Gastroesophageal sphincter (tissue), 4 donors: Measurements from ENCODE around the gene SH3RF3. TPM values are rescaled to one million over a fixed set of nuclear protein-coding genes. Genes with fewer than 3 reads are reported as not detected.

Experiments used
- ATAC-seq: fragments of 150-250 bp; one replicate; pipeline ENCODE4 v1.9.1; 2016; ENCODE audit warnings: mild to moderate bottlenecking, moderate library complexity
- H3K27ac ChIP-seq, 4 donors: fragments of 200-600 bp; sonication (generic) in 3 of 4; 1 replicate in 3 of 4; 2 replicates in 1 of 4; pipeline ENCODE4 v1.5.1; 2016 to 2019
- H3K27me3 ChIP-seq: fragments of 200-600 bp; sonication (generic); one replicate; pipeline ENCODE4 v1.5.1; 2019
- H3K36me3 ChIP-seq, 2 donors: fragments of 200-600 bp; sonication (generic); one replicate each; pipeline ENCODE4 v1.5.1; 2019; ENCODE audit warnings: control low read depth in 1 of 2
- H3K4me1 ChIP-seq, 3 donors: fragments of 200-600 bp; sonication (generic); 1 replicate in 2 of 3; 2 replicates in 1 of 3; pipeline ENCODE4 v1.5.1; 2016 to 2019; ENCODE audit warnings: control low read depth in 2 of 3
- H3K4me3 ChIP-seq, 2 donors: fragments of 200-600 bp; sonication (generic); one replicate each; pipeline ENCODE4 v1.5.1; 2019; ENCODE audit warnings: mild to moderate bottlenecking in 1 of 2, moderate library complexity in 1 of 2
- H3K9me3 ChIP-seq, 3 donors: fragments of 200-600 bp; sonication (generic); one replicate each; pipeline ENCODE4 v1.5.1; 2017 to 2019; ENCODE audit warnings: control low read depth in 2 of 3
- EP300 ChIP-seq: sonication (generic); formaldehyde crosslinking; IDR thresholded peaks from one replicate; pipeline ENCODE4 v1.6.1; 2017; ENCODE audit warnings: antibody characterized with exemption, mild to moderate bottlenecking
- POLR2A ChIP-seq, 2 donors: fragments of 450-650 bp; IDR thresholded peaks; one replicate each; pipeline ENCODE4 v1.6.1; 2017; ENCODE audit warnings: antibody characterized with exemption in 2 of 2, mild to moderate bottlenecking in 2 of 2, moderate library complexity in 1 of 2
- POLR2AphosphoS5 ChIP-seq: sonication (generic); formaldehyde crosslinking; IDR thresholded peaks from one replicate; pipeline ENCODE4 v1.6.1; 2017; ENCODE audit warnings: antibody characterized with exemption
- WGBS, 2 donors: methylation state at CpG; one replicate each; pipeline ENCODE4 v1.1.5; 2018; ENCODE audit warnings: low coverage in 1 of 2; 5-methylcytosine and 5-hydroxymethylcytosine counted together
- total RNA-seq, 4 donors: library from RNA; depleted of rRNA; stranded (reverse); fragments of >200 nt; gene quantifications; one replicate each; pipeline ENCODE4 v1.1.0, GENCODE V29; 2016
- TF ChIP-seq, protein P1 (sequence below), 4 experiments: fragments of 200-600 bp in 2 of 4; fragments of 450-650 bp in 2 of 4; sonication (generic) in 1 of 4; IDR thresholded peaks; one replicate each; pipeline ENCODE4 v1.5.1; 2017 to 2019; ENCODE audit warnings: antibody characterized with exemption in 4 of 4, mild to moderate bottlenecking in 2 of 4, moderate library complexity in 2 of 4

Gene SH3RF3
- total RNA-seq, 4 donors from 2014 or later, result 10.1 to 15.8 (median 13.2) TPM

GRCh38 chr2:109279243-109279860 is 150.3 kb downstream of the SH3RF3 start:
- ATAC-seq, result no peak
- H3K9me3 ChIP-seq, result no peaks in the 10 kb centered on the region
- TF ChIP-seq POLR2AphosphoS5, result no peak
- TF ChIP-seq EP300, result no peak
- no peaks in the 10 kb centered on the region for H3K36me3 ChIP-seq
- no peak overlapping the region for H3K27ac ChIP-seq
- H3K4me3 ChIP-seq, result no peak overlapping the region
- no peaks in the 10 kb centered on the region for H3K27me3 ChIP-seq
- peaks cover 0 to 28% (median under 1%) of the 10 kb centered on the region in 3 donors for H3K4me1 ChIP-seq
- 50 to 75% methylated on average over 2 to 8 of the region's 15 CpGs for WGBS, 2 donors

GRCh38 chr2:109280804-109281203 is 151.8 kb downstream of the SH3RF3 start:
- ATAC-seq, result no peak
- WGBS, 2 donors, result 71 to 92% methylated on average over 3 to 5 of the region's 7 CpGs
- H3K4me1 ChIP-seq, result peaks cover 0 to 42% (median 13%) of the 10 kb centered on the region in 3 donors
- TF ChIP-seq, protein P1, sequence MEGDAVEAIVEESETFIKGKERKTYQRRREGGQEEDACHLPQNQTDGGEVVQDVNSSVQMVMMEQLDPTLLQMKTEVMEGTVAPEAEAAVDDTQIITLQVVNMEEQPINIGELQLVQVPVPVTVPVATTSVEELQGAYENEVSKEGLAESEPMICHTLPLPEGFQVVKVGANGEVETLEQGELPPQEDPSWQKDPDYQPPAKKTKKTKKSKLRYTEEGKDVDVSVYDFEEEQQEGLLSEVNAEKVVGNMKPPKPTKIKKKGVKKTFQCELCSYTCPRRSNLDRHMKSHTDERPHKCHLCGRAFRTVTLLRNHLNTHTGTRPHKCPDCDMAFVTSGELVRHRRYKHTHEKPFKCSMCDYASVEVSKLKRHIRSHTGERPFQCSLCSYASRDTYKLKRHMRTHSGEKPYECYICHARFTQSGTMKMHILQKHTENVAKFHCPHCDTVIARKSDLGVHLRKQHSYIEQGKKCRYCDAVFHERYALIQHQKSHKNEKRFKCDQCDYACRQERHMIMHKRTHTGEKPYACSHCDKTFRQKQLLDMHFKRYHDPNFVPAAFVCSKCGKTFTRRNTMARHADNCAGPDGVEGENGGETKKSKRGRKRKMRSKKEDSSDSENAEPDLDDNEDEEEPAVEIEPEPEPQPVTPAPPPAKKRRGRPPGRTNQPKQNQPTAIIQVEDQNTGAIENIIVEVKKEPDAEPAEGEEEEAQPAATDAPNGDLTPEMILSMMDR (IDR thresholded peaks at IDR 0.05), result no peak
- TF ChIP-seq EP300 (no peak), POLR2AphosphoS5 (no peak), POLR2A (IDR thresholded peaks at IDR 0.05) (no peak)
- H3K9me3 ChIP-seq, result no peaks in the 10 kb centered on the region
- H3K27me3 ChIP-seq, result no peaks in the 10 kb centered on the region
- H3K27ac ChIP-seq, result no peak overlapping the region
- no peaks in the 10 kb centered on the region for H3K36me3 ChIP-seq
- no peak overlapping the region for H3K4me3 ChIP-seq

DNA sequence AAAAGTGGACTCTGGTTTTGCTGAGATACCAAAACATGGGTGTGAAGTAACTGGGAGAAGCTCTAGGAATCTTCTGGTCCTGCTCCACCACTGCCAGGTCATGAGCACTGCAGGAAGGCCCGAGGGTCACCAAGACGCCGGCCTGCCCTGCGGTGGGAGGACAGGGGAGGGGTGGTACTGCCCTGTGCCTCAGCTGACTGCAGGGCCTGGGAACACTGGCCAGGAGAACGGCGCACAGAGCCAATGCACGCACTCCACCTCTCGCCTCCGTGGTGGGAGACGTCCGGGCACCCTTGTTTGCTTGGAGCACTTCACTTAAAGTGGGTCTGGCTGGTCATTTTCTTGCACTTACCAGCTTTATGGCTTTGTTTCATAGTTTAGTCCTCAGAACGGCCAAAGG is 153.4 kb downstream of the SH3RF3 start:
- Histone ChIP-seq H3K27ac (no peak overlapping the region), H3K9me3 (no peaks in the 10 kb centered on the region), H3K27me3 (no peaks in the 10 kb centered on the region), H3K36me3 (no peaks in the 10 kb centered on the region), H3K4me3 (no peak overlapping the region), H3K4me1 (peaks cover 0 to 47% (median 13%) of the 10 kb centered on the region in 3 donors)
- ATAC-seq, result no peak
- TF ChIP-seq, protein P1 (IDR thresholded peaks at IDR 0.05), result no peak
- TF ChIP-seq EP300 (no peak), POLR2AphosphoS5 (no peak), POLR2A (IDR thresholded peaks at IDR 0.05) (no peak)
- 80% methylated on average over 1 of the region's 12 CpGs; no CpG with 5 or more reads in 1 of the 2 donors for WGBS, 2 donors

DNA sequence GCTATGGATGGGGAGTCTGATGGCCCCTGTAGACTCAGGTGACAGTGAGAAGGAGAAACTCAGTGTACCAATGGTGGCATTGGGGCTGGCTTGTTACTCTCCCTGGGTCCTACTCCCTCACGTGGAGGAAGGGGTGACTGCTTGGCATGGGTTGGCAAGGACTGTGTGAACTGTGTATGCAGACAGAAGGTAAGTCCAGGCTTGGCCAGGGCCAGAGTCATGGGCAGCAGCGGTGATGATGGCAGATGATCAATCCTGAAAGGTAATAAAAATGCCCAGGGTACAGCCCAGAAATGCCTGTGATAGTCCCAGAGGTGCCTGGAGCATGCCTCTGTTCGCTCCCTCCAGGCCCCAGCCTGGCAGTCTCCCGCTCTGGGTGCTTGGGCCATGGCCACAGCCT is 153.9 kb downstream of the SH3RF3 start:
- H3K4me1 ChIP-seq, result peaks cover 0 to 47% (median 13%) of the 10 kb centered on the region in 3 donors
- no peaks in the 10 kb centered on the region for H3K27me3 ChIP-seq
- H3K36me3 ChIP-seq, result no peaks in the 10 kb centered on the region
- TF ChIP-seq, protein P1 (IDR thresholded peaks at IDR 0.05), result no peak
- no peak for TF ChIP-seq POLR2A (IDR thresholded peaks at IDR 0.05)
- no peak for TF ChIP-seq EP300
- no peak for TF ChIP-seq POLR2AphosphoS5
- no peak overlapping the region for H3K27ac ChIP-seq
- no peak overlapping the region for H3K4me3 ChIP-seq
- H3K9me3 ChIP-seq, result no peaks in the 10 kb centered on the region
- 100% methylated on average over 3 of the region's 4 CpGs; no CpG with 5 or more reads in 1 of the 2 donors for WGBS, 2 donors
- ATAC-seq, result no peak

DNA sequence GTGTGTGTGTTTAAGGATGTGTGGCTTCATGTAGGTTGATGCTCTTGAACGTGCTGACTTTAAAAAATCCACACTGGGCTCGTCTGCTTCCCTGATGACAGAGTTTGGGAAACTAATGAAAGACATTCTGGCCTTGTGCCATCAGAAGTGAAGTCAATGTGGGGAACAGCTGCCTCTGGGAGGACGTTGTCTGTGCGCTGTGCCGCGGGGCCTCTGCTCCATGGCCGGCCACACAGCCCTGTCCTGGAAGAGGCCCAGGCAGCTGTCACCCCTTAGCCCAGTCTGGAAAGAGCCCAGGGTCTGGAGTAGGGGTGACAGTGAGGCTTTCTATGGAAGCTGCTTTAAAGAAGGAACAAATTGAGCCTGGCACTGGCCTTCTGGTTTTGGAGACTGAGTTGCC is 155.8 kb downstream of the SH3RF3 start:
- Histone ChIP-seq H3K27me3 (no peaks in the 10 kb centered on the region), H3K9me3 (no peaks in the 10 kb centered on the region), H3K4me3 (no peak overlapping the region), H3K27ac (no peak overlapping the region), H3K4me1 (peaks cover 0 to 47% (median 13%) of the 10 kb centered on the region in 3 donors), H3K36me3 (no peaks in the 10 kb centered on the region)
- TF ChIP-seq POLR2AphosphoS5 (peak; percentile 24), EP300 (no peak), POLR2A (IDR thresholded peaks at IDR 0.05) (no peak)
- TF ChIP-seq, protein P1 (IDR thresholded peaks at IDR 0.05), result no peak
- peak; percentile 24 for ATAC-seq
- WGBS, 2 donors, result 17 to 32% methylated on average over 2 to 4 of the region's 7 CpGs
